Stimulated activated naive CD8-positive, alpha-beta T cell treated with anti-CD3 and anti-CD28 coated beads, Interleukin-15, Interleukin-2, amounts not matched to agents 100 ng/mL and 50 ng/mL, for 24 hours (primary cell): ENCODE data around the gene ARHGDIB.
A peak's percentile ranks its signal among the peaks of the same experiment; 100 is the strongest.

ENCODE experiments used
- H3K27ac Mint-ChIP-seq: one replicate; pipeline ENCODE4 v1.8.0; 2021; ENCODE audit warnings: mild to moderate bottlenecking, mixed read lengths
- H3K27me3 Mint-ChIP-seq: one replicate; pipeline ENCODE4 v1.8.0; 2021; ENCODE audit warnings: mixed read lengths
- H3K36me3 Mint-ChIP-seq: one replicate; pipeline ENCODE4 v1.8.0; 2021; ENCODE audit warnings: low read depth, mixed read lengths
- H3K4me1 Mint-ChIP-seq: one replicate; pipeline ENCODE4 v1.8.0; 2021; ENCODE audit warnings: low read depth, mixed read lengths
- H3K4me3 Mint-ChIP-seq: one replicate; pipeline ENCODE4 v1.8.0; 2021; ENCODE audit warnings: mild to moderate bottlenecking, mixed read lengths
- H3K9me3 Mint-ChIP-seq: one replicate; pipeline ENCODE4 v1.8.0; 2021; ENCODE audit warnings: mixed read lengths

Gene ARHGDIB

DNA sequence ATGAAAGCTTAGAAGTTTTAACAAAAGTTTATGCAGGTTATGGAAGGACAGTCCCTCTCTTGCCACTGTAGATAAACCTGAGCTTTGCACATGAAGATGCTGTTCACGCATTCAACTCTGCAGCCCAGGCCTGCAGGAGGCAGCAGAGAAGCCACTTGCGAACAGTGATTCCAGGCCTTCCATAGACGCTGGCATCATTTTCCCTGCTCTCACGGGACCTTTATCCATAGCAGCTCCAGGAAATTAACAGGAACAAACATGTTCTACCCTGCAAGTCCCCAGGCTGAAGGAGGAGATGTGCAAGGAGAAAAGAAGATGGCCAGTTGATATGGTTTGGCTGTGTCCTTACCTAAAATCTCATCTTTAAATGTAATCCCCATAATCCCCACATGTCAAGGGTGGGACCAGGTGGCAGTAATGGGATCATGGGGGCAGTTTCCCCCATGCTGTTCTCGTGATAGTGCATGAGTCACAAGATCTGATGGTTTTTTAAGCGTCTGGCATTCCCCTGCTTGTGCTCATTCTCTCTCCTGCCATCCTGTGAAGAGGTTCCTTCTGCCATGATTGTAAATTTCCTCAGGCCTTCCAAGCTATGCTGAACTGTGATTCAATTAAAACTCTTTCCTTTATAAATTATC, 25.1 kb downstream of the ARHGDIB start:
- Mint-ChIP-seq H3K4me1 (peaks cover 44% of the 10 kb centered on the region), H3K9me3 (no peaks in the 10 kb centered on the region), H3K36me3 (peaks cover 70% of the 10 kb centered on the region), H3K27ac (no peak overlapping the region), H3K4me3 (no peak overlapping the region), H3K27me3 (no peaks in the 10 kb centered on the region)

DNA sequence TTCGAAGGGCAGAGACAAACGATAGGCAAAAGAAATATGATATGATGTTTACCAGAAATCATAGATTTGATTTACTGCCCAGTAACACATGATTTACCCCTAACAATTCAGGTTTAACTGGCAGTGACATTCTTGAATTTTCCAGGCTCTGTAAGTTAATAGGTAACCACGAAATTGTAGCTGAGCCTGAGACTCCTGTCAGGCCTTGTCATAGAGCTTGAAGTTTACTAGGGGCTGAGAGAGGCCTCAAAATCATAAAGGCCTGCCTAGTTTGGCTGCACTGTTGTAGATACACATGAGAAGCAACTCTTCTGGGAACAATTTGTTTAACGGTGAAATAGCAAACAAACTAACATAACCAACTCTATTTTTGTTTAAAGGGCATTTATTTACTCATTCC, 26.4 kb downstream of the ARHGDIB start:
- H3K36me3 Mint-ChIP-seq = peaks cover 57% of the 10 kb centered on the region
- no peaks in the 10 kb centered on the region for H3K27me3 Mint-ChIP-seq
- no peak overlapping the region for H3K27ac Mint-ChIP-seq
- H3K9me3 Mint-ChIP-seq = no peaks in the 10 kb centered on the region
- H3K4me3 Mint-ChIP-seq = no peak overlapping the region
- H3K4me1 Mint-ChIP-seq = peaks cover 42% of the 10 kb centered on the region

- Mint-ChIP-seq H3K36me3 (peaks cover 52% of the 10 kb centered on the region), H3K27ac (no peak overlapping the region), H3K27me3 (no peaks in the 10 kb centered on the region), H3K4me3 (no peak overlapping the region), H3K9me3 (no peaks in the 10 kb centered on the region), H3K4me1 (peaks cover 36% of the 10 kb centered on the region)
Measured at GRCh38 chr12:14934511-14934910, 26.9 kb downstream of the ARHGDIB start.

DNA sequence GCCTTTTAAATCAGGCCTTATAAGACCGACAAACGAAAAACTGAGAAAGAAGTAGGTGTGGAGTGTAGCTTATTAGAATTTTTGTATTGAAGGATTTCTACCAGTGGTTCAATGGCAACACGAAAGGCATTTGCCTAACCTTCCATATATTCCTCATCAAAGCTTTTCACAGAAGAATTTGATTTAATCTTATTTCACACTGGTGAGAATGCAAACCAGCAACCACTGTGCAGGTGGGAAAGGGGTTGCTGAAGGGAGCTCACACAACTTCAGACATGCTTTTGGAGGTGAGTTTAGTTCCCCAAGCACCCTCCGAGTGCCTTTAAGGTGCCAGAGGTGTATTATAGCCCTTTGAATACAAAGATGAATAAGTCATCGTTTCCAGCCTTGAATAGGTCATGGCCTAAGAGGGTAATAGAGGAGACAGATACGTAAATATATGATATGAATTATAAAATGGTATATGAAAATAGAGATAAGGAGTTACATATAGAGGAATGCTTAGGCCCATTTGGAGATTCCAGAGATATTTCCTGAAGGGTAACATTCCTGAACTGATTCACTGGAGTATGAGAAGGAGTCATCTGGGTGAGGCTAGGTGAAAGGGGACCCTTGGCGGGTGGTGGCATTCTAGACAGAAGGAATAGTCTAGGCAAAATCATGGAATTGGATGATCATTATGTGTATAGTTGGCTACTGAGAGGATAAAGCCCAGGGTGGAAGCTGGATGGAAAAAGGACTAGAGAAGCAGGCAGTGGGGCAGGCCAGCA, 29.4 kb downstream of the ARHGDIB start:
- Mint-ChIP-seq H3K4me1 (peaks cover 14% of the 10 kb centered on the region), H3K27ac (no peak overlapping the region), H3K9me3 (no peaks in the 10 kb centered on the region), H3K36me3 (peaks cover 43% of the 10 kb centered on the region), H3K27me3 (no peaks in the 10 kb centered on the region), H3K4me3 (no peak overlapping the region)

GRCh38 chr12:14931359-14931758, 30.0 kb downstream of the ARHGDIB start:
- Mint-ChIP-seq H3K4me3 (no peak overlapping the region), H3K36me3 (peaks cover 37% of the 10 kb centered on the region), H3K9me3 (no peaks in the 10 kb centered on the region), H3K4me1 (peaks cover 10% of the 10 kb centered on the region), H3K27me3 (no peaks in the 10 kb centered on the region), H3K27ac (no peak overlapping the region)

GRCh38 chr12:14930299-14930698, 31.1 kb downstream of the ARHGDIB start:
- no peaks in the 10 kb centered on the region for H3K9me3 Mint-ChIP-seq
- peaks cover 37% of the 10 kb centered on the region for H3K36me3 Mint-ChIP-seq
- H3K27me3 Mint-ChIP-seq = no peaks in the 10 kb centered on the region
- H3K4me3 Mint-ChIP-seq = no peak overlapping the region
- H3K27ac Mint-ChIP-seq = no peak overlapping the region
- peaks cover 10% of the 10 kb centered on the region for H3K4me1 Mint-ChIP-seq

GRCh38 chr12:14928931-14929330, 32.5 kb downstream of the ARHGDIB start:
- H3K4me1 Mint-ChIP-seq = peaks cover 4% of the 10 kb centered on the region
- peaks cover 29% of the 10 kb centered on the region for H3K36me3 Mint-ChIP-seq
- no peak overlapping the region for H3K4me3 Mint-ChIP-seq
- H3K9me3 Mint-ChIP-seq = no peaks in the 10 kb centered on the region
- H3K27me3 Mint-ChIP-seq = no peaks in the 10 kb centered on the region
- no peak overlapping the region for H3K27ac Mint-ChIP-seq

DNA sequence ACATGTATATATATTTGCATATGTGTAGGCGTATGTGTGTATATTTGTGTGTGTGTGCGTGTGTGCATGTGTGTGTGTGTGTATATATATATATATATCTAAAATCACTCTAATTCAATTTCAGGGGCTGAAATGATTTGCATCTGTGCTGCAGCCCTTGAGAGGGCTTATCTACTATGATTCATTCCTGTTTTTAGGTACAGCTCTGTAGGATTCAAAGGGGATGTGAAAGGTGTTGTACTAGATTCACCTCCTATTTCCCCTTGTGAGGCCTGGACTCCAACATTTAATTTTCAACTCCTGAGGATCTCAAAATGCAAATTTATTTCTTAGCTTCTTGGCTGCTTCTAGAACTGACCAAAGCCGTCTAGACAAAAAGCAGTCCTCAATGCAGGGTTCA, 34.1 kb downstream of the ARHGDIB start:
- H3K9me3 Mint-ChIP-seq = no peaks in the 10 kb centered on the region
- H3K27ac Mint-ChIP-seq = no peak overlapping the region
- peaks cover 12% of the 10 kb centered on the region for H3K36me3 Mint-ChIP-seq
- H3K4me1 Mint-ChIP-seq = no peaks in the 10 kb centered on the region
- no peak overlapping the region for H3K4me3 Mint-ChIP-seq
- H3K27me3 Mint-ChIP-seq = no peaks in the 10 kb centered on the region

GRCh38 chr12:14924541-14924940, 36.9 kb downstream of the ARHGDIB start:
- Mint-ChIP-seq H3K9me3 (no peaks in the 10 kb centered on the region), H3K4me1 (peaks cover 19% of the 10 kb centered on the region), H3K36me3 (peaks cover 21% of the 10 kb centered on the region), H3K27me3 (no peaks in the 10 kb centered on the region), H3K4me3 (no peak overlapping the region), H3K27ac (no peak overlapping the region)

DNA sequence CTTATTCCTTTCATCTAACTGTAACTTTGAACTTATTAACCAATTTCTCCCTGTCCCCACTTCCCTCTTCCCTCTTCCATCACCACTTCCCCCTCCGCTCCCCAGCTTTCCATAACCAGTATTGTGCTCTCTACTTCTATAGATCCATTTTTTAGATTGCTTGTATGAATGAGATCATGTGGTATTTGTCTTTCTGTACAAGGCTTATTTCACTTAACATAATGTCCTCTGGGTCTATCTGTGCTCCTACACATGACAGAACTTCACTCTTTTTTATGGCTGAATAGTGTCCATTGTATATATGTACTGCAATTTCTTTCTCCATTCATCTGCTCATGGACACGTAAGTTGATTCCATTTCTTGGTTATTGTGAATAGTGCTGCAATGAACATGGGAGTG, 37.5 kb downstream of the ARHGDIB start:
- no peak overlapping the region for H3K4me3 Mint-ChIP-seq
- no peaks in the 10 kb centered on the region for H3K9me3 Mint-ChIP-seq
- H3K27me3 Mint-ChIP-seq = no peaks in the 10 kb centered on the region
- H3K27ac Mint-ChIP-seq = no peak overlapping the region
- peaks cover 22% of the 10 kb centered on the region for H3K4me1 Mint-ChIP-seq
- H3K36me3 Mint-ChIP-seq = peaks cover 25% of the 10 kb centered on the region

GRCh38 chr12:14921218-14921617, 40.2 kb downstream of the ARHGDIB start:
- no peaks in the 10 kb centered on the region for H3K27me3 Mint-ChIP-seq
- H3K4me1 Mint-ChIP-seq = peaks cover 22% of the 10 kb centered on the region
- H3K9me3 Mint-ChIP-seq = no peaks in the 10 kb centered on the region
- H3K27ac Mint-ChIP-seq = peak overlapping the region; percentile 76
- H3K4me3 Mint-ChIP-seq = no peak overlapping the region
- peaks cover 43% of the 10 kb centered on the region for H3K36me3 Mint-ChIP-seq

GRCh38 chr12:14920475-14921126, 40.8 kb downstream of the ARHGDIB start:
- no peaks in the 10 kb centered on the region for H3K27me3 Mint-ChIP-seq
- H3K9me3 Mint-ChIP-seq = no peaks in the 10 kb centered on the region
- H3K4me3 Mint-ChIP-seq = no peak overlapping the region
- peak overlapping the region; percentile 76 for H3K27ac Mint-ChIP-seq
- peaks cover 49% of the 10 kb centered on the region for H3K36me3 Mint-ChIP-seq
- peaks cover 25% of the 10 kb centered on the region for H3K4me1 Mint-ChIP-seq

GRCh38 chr12:14919455-14919854, 41.9 kb downstream of the ARHGDIB start:
- Mint-ChIP-seq H3K4me1 (peaks cover 37% of the 10 kb centered on the region), H3K4me3 (no peak overlapping the region), H3K27me3 (no peaks in the 10 kb centered on the region), H3K9me3 (no peaks in the 10 kb centered on the region), H3K36me3 (peaks cover 60% of the 10 kb centered on the region), H3K27ac (no peak overlapping the region)

GRCh38 chr12:14915736-14916135, 45.7 kb downstream of the ARHGDIB start:
- peaks cover 47% of the 10 kb centered on the region for H3K4me1 Mint-ChIP-seq
- no peaks in the 10 kb centered on the region for H3K9me3 Mint-ChIP-seq
- H3K27me3 Mint-ChIP-seq = no peaks in the 10 kb centered on the region
- H3K27ac Mint-ChIP-seq = no peak overlapping the region
- no peak overlapping the region for H3K4me3 Mint-ChIP-seq
- peaks cover 70% of the 10 kb centered on the region for H3K36me3 Mint-ChIP-seq

DNA sequence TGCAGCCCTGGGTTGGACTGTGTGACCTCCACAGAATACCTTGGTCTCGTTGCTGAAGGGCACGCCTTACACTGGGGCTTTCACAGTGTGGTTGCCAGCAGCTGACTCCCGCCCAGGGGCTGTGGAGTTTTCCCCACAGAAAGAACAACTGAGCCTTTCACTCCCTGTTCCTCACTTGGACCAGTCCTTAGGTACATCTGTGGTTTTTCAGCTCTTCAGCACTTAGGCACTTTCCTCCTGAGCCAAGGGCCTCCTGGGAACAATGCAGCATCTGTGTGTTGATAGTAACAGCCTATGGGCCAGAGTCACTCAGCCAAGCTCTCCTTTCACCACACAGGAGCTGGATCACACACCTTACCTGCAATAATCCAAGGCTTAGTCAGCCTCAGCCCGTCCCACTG, 48.0 kb downstream of the ARHGDIB start:
- H3K36me3 Mint-ChIP-seq = peaks cover 54% of the 10 kb centered on the region
- peaks cover 1% of the 10 kb centered on the region for H3K9me3 Mint-ChIP-seq
- no peak overlapping the region for H3K27ac Mint-ChIP-seq
- no peak overlapping the region for H3K4me3 Mint-ChIP-seq
- H3K4me1 Mint-ChIP-seq = peaks cover 53% of the 10 kb centered on the region
- H3K27me3 Mint-ChIP-seq = no peaks in the 10 kb centered on the region
